Loucy (cell line): Measurements from ENCODE around the gene IL34.

Experiments used
- H2AFZ ChIP-seq: fragments of 200-600 bp; sonication (generic); 2 replicates; pipeline ENCODE4 v1.6.0; 2016; ENCODE audit warnings: antibody characterized with exemption, mild to moderate bottlenecking, low read length, moderate library complexity
- H3F3A ChIP-seq: fragments of 200-600 bp; 2 replicates; pipeline ENCODE4 v1.6.0; 2016; ENCODE audit warnings: antibody characterized with exemption, low read depth, mild to moderate bottlenecking
- H3K27me3 ChIP-seq: fragments of 200-600 bp; sonication (generic); 2 replicates; pipeline ENCODE4 v1.6.1; 2014; ENCODE audit warnings: low read length, mild to moderate bottlenecking; ENCODE audit not compliant: insufficient read depth, poor library complexity, severe bottlenecking
- H3K36me3 ChIP-seq: fragments of 200-600 bp; sonication (generic); 2 replicates; pipeline ENCODE4 v1.6.1; 2016; ENCODE audit warnings: low read length; ENCODE audit not compliant: insufficient read depth
- H3K4me1 ChIP-seq: fragments of 200-600 bp; sonication (generic); 2 replicates; pipeline ENCODE4 v1.5.1; 2014; ENCODE audit warnings: low read length, mild to moderate bottlenecking; ENCODE audit not compliant: insufficient read depth, poor library complexity, severe bottlenecking
- H3K4me2 ChIP-seq: fragments of 200-600 bp; sonication (generic); 2 replicates; pipeline ENCODE4 v1.6.0; 2014; ENCODE audit warnings: antibody characterized with exemption, low read length, low read depth, mild to moderate bottlenecking; ENCODE audit not compliant: poor library complexity, severe bottlenecking
- H3K4me3 ChIP-seq: fragments of 200-600 bp; sonication (generic); 2 replicates; pipeline ENCODE4 v1.5.1; 2014; ENCODE audit warnings: low read length, mild to moderate bottlenecking, mixed read lengths; ENCODE audit not compliant: poor library complexity, severe bottlenecking
- H3K79me2 ChIP-seq: fragments of 200-600 bp; sonication (generic); 2 replicates; pipeline ENCODE4 v1.6.1; 2014; ENCODE audit warnings: low read length; ENCODE audit not compliant: insufficient read depth
- H3K9ac ChIP-seq: fragments of 200-600 bp; sonication (generic); 2 replicates; pipeline ENCODE4 v1.6.0; 2014; ENCODE audit warnings: mild to moderate bottlenecking, low read depth, low read length, moderate library complexity; ENCODE audit not compliant: poor library complexity, severe bottlenecking
- H3K9me2 ChIP-seq: fragments of 200-600 bp; sonication (generic); replicated peaks from 2 replicates; pipeline ENCODE4 v1.6.1; 2016; ENCODE audit warnings: low read depth, low read length, mixed read lengths
- H3K9me3 ChIP-seq: fragments of 200-600 bp; sonication (generic); 2 replicates; pipeline ENCODE4 v1.6.1; 2014; ENCODE audit warnings: mild to moderate bottlenecking, antibody characterized with exemption, low read length, low read depth; ENCODE audit not compliant: insufficient read depth
- H4K20me1 ChIP-seq: fragments of 200-600 bp; sonication (generic); 2 replicates; pipeline ENCODE4 v1.6.0; 2014; ENCODE audit warnings: antibody characterized with exemption, low read length, mild to moderate bottlenecking; ENCODE audit not compliant: insufficient read depth, poor library complexity, severe bottlenecking
- EZH2phosphoT487 ChIP-seq: fragments of 200-600 bp; IDR thresholded peaks from 2 replicates; pipeline ENCODE4 v1.6.1; 2018; ENCODE audit warnings: antibody characterized with exemption, mild to moderate bottlenecking, moderate library complexity, borderline replicate concordance
- TF ChIP-seq, protein P1 (sequence below): fragments of 200-600 bp; sonication (generic); conservative IDR thresholded peaks from 2 replicates; pipeline ENCODE4 v1.5.1; 2014; ENCODE audit warnings: mild to moderate bottlenecking, antibody characterized with exemption, low read length

The IL34 gene

DNA sequence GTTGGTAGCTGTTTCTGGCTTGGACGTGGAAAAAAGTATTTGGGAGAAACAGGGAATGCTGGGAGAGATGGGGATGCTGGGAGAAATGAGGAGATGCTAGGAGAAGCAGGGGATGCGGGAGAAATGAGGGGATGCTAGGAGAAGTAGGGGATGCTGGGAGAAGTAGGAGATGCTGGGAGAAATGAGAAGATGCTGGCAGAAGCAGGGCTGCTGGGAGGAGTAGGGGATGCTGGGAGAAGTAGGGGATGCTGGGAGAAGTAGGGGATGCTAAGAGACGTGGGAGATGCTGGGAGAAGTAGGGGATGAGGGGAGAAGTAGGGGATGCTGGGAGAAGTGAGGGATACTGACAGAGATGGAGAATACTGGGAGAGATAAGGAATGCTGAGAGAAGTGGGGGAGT lies 45.6 kb upstream of the IL34 start:
- Histone ChIP-seq H3K4me1 (no peaks in the 10 kb centered on the region), H3K9me3 (no peaks in the 10 kb centered on the region), H3K9me2 (no peaks in the 10 kb centered on the region), H3K79me2 (no peaks in the 10 kb centered on the region), H3F3A (no peaks in the 10 kb centered on the region), H2AFZ (no peak overlapping the region), H3K9ac (no peak overlapping the region), H4K20me1 (no peaks in the 10 kb centered on the region), H3K4me2 (no peak overlapping the region), H3K36me3 (no peaks in the 10 kb centered on the region), H3K4me3 (no peak overlapping the region), H3K27me3 (no peaks in the 10 kb centered on the region)
- TF ChIP-seq, protein P1, sequence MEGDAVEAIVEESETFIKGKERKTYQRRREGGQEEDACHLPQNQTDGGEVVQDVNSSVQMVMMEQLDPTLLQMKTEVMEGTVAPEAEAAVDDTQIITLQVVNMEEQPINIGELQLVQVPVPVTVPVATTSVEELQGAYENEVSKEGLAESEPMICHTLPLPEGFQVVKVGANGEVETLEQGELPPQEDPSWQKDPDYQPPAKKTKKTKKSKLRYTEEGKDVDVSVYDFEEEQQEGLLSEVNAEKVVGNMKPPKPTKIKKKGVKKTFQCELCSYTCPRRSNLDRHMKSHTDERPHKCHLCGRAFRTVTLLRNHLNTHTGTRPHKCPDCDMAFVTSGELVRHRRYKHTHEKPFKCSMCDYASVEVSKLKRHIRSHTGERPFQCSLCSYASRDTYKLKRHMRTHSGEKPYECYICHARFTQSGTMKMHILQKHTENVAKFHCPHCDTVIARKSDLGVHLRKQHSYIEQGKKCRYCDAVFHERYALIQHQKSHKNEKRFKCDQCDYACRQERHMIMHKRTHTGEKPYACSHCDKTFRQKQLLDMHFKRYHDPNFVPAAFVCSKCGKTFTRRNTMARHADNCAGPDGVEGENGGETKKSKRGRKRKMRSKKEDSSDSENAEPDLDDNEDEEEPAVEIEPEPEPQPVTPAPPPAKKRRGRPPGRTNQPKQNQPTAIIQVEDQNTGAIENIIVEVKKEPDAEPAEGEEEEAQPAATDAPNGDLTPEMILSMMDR = no peak
- TF ChIP-seq EZH2phosphoT487 = no peak

- H3F3A ChIP-seq = no peaks in the 10 kb centered on the region
- no peak for TF ChIP-seq EZH2phosphoT487
- TF ChIP-seq, protein P1 = no peak
- H3K36me3 ChIP-seq = no peaks in the 10 kb centered on the region
- no peaks in the 10 kb centered on the region for H3K9me2 ChIP-seq
- H3K4me1 ChIP-seq = no peaks in the 10 kb centered on the region
- no peak overlapping the region for H3K4me3 ChIP-seq
- no peaks in the 10 kb centered on the region for H3K27me3 ChIP-seq
- H4K20me1 ChIP-seq = no peaks in the 10 kb centered on the region
- H3K4me2 ChIP-seq = no peak overlapping the region
- no peak overlapping the region for H3K9ac ChIP-seq
- H3K9me3 ChIP-seq = no peaks in the 10 kb centered on the region
- no peak overlapping the region for H2AFZ ChIP-seq
- no peaks in the 10 kb centered on the region for H3K79me2 ChIP-seq
Observed at GRCh38 chr16:70601576-70602575, 44.5 kb upstream of the IL34 start.

GRCh38 chr16:70602831-70603230 lies 43.5 kb upstream of the IL34 start:
- Histone ChIP-seq H4K20me1 (no peaks in the 10 kb centered on the region), H3K4me1 (no peaks in the 10 kb centered on the region), H3K9me3 (no peaks in the 10 kb centered on the region), H3K9me2 (no peaks in the 10 kb centered on the region), H3K4me3 (no peak overlapping the region), H2AFZ (no peak overlapping the region), H3K36me3 (no peaks in the 10 kb centered on the region), H3K4me2 (no peak overlapping the region), H3K79me2 (no peaks in the 10 kb centered on the region), H3F3A (no peaks in the 10 kb centered on the region), H3K9ac (no peak overlapping the region), H3K27me3 (no peaks in the 10 kb centered on the region)
- TF ChIP-seq, protein P1 = no peak
- TF ChIP-seq EZH2phosphoT487 = no peak
